Endodermal cell (in vitro differentiated cells): Measurements from ENCODE around the gene ISG20. TPM values are rescaled to one million over a fixed set of nuclear protein-coding genes. Genes with fewer than 3 reads are reported as not detected.
A peak's percentile ranks its signal among the peaks of the same experiment; 100 is the strongest.
"Not testable (repeated sequence)": the region's sequence is repeated elsewhere in the genome, so short reads cannot be mapped to it uniquely, and the experiment has no call there.

Experiments used
- DNase-seq: peaks from one replicate; pipeline ENCODE4 v3.0.0-alpha.2; 2017
- H3K27ac ChIP-seq: 2 replicates; pipeline ENCODE4 v1.5.1; 2013; ENCODE audit warnings: mild to moderate bottlenecking, low read depth, low read length, moderate library complexity
- H3K27me3 ChIP-seq: 2 replicates; pipeline ENCODE4 v1.6.1; 2013; ENCODE audit warnings: mild to moderate bottlenecking, low read length, moderate library complexity; ENCODE audit not compliant: insufficient read depth, control insufficient read depth, poor library complexity, severe bottlenecking
- H3K36me3 ChIP-seq: 2 replicates; pipeline ENCODE4 v1.7.0; 2013; ENCODE audit warnings: mild to moderate bottlenecking, low read length, moderate library complexity; ENCODE audit not compliant: control insufficient read depth, insufficient read depth
- H3K4me1 ChIP-seq: one replicate; pipeline ENCODE4 v1.7.0; 2013; ENCODE audit warnings: low read length; ENCODE audit not compliant: control insufficient read depth, insufficient read depth
- H3K4me3 ChIP-seq: 2 replicates; pipeline ENCODE4 v1.5.1; 2013; ENCODE audit warnings: mild to moderate bottlenecking, low read length, moderate library complexity
- H3K9ac ChIP-seq: 2 replicates; pipeline ENCODE4 v1.6.1; 2013; ENCODE audit warnings: mild to moderate bottlenecking, low read length, moderate library complexity; ENCODE audit not compliant: poor library complexity, severe bottlenecking; ENCODE audit errors: extremely low read depth
- H3K9me3 ChIP-seq: 2 replicates; pipeline ENCODE4 v1.6.1; 2013; ENCODE audit warnings: mild to moderate bottlenecking, low read length, moderate library complexity; ENCODE audit not compliant: control insufficient read depth
- H3K27ac Mint-ChIP-seq: 2 replicates; pipeline ENCODE4 v1.8.0; 2020; ENCODE audit warnings: mixed read lengths
- H3K27me3 Mint-ChIP-seq: 2 replicates; pipeline ENCODE4 v1.8.0; 2021; ENCODE audit warnings: mild to moderate bottlenecking, mixed read lengths; ENCODE audit not compliant: insufficient read depth
- H3K36me3 Mint-ChIP-seq: 2 replicates; pipeline ENCODE4 v1.8.0; 2020; ENCODE audit warnings: low read depth, mixed read lengths
- H3K4me1 Mint-ChIP-seq: 2 replicates; pipeline ENCODE4 v1.8.0; 2020; ENCODE audit warnings: mixed read lengths
- H3K4me3 Mint-ChIP-seq: 2 replicates; pipeline ENCODE4 v1.8.0; 2020; ENCODE audit warnings: mild to moderate bottlenecking, moderate library complexity, mixed read lengths
- H3K9me3 Mint-ChIP-seq: 2 replicates; pipeline ENCODE4 v1.8.0; 2020; ENCODE audit warnings: mild to moderate bottlenecking, mixed read lengths
- CTCF ChIP-seq: fragments of 200-600 bp; sonication (generic); conservative IDR thresholded peaks from 2 replicates; pipeline ENCODE4 v1.5.0; 2021; ENCODE audit warnings: antibody characterized with exemption, mild to moderate bottlenecking
- WGBS, 2 experiments: methylation state at CpG; one replicate each; pipeline versions ENCODE4 v1.1.5 to v1.1.7; 2013; ENCODE audit warnings: missing lambda C conversion rate in 2 of 2, mixed read lengths in 1 of 2; ENCODE audit not compliant: insufficient coverage in 1 of 2, insufficient read length in 1 of 2; 5-methylcytosine and 5-hydroxymethylcytosine counted together
- total RNA-seq, 2 donors: library from RNA; stranded (reverse); fragmentation: NEBNext Ultra II Directional in 1 of 2; extraction: Animal tissue kit (Norgen Biotek cat#: 25700) in 1 of 2; gene quantifications; 2 replicates in 1 of 2; 3 replicates in 1 of 2; pipeline ENCODE4 v1.2.1, GENCODE V29; 2021

ISG20 gene
- total RNA-seq, 2 donors from 2014 or later: 9.3 to 11.4 TPM

GRCh38 chr15:88630141-88630721, 8.6 kb upstream of the ISG20 start:
- Mint-ChIP-seq H3K27ac (peak overlapping the region; percentile 32), H3K4me1 (peaks cover 18% of the 10 kb centered on the region), H3K9me3 (no peaks in the 10 kb centered on the region), H3K27me3 (no peaks in the 10 kb centered on the region), H3K4me3 (no peak overlapping the region), H3K36me3 (peaks cover 84% of the 10 kb centered on the region)
- no peak overlapping the region for H3K4me3 ChIP-seq
- no peak for TF ChIP-seq CTCF
- no peaks in the 10 kb centered on the region for H3K27me3 ChIP-seq
- no peak overlapping the region for H3K9ac ChIP-seq
- peaks cover 9% of the 10 kb centered on the region for H3K4me1 ChIP-seq
- H3K27ac ChIP-seq: no peak overlapping the region
- DNase-seq: peak; percentile 82
- peaks cover 86% of the 10 kb centered on the region for H3K36me3 ChIP-seq
- no peaks in the 10 kb centered on the region for H3K9me3 ChIP-seq
- 92 to 97% methylated on average over 5 to 9 of the region's 9 CpGs for WGBS, 2 experiments

GRCh38 chr15:88630798-88631463, 7.9 kb upstream of the ISG20 start:
- Mint-ChIP-seq H3K9me3 (no peaks in the 10 kb centered on the region), H3K4me3 (no peak overlapping the region), H3K27me3 (no peaks in the 10 kb centered on the region), H3K36me3 (peaks cover 86% of the 10 kb centered on the region), H3K4me1 (peaks cover 18% of the 10 kb centered on the region), H3K27ac (peak overlapping the region; percentile 32)
- H3K27ac ChIP-seq: no peak overlapping the region
- peaks cover 89% of the 10 kb centered on the region for H3K36me3 ChIP-seq
- 91 to 97% methylated on average over 5 to 7 of the region's 7 CpGs for WGBS, 2 experiments
- DNase-seq: no peak
- no peak overlapping the region for H3K4me3 ChIP-seq
- H3K4me1 ChIP-seq: peaks cover 9% of the 10 kb centered on the region
- H3K9ac ChIP-seq: no peak overlapping the region
- no peaks in the 10 kb centered on the region for H3K9me3 ChIP-seq
- no peaks in the 10 kb centered on the region for H3K27me3 ChIP-seq
- no peak for TF ChIP-seq CTCF

- Histone ChIP-seq H3K9ac (no peak overlapping the region), H3K36me3 (peaks cover 88% of the 10 kb centered on the region), H3K9me3 (no peaks in the 10 kb centered on the region), H3K27ac (no peak overlapping the region), H3K4me1 (peaks cover 9% of the 10 kb centered on the region), H3K4me3 (no peak overlapping the region), H3K27me3 (no peaks in the 10 kb centered on the region)
- H3K9me3 Mint-ChIP-seq: no peaks in the 10 kb centered on the region
- 97% methylated on average over 10 to 12 of the region's 12 CpGs for WGBS, 2 experiments
- no peaks in the 10 kb centered on the region for H3K27me3 Mint-ChIP-seq
- no peak for TF ChIP-seq CTCF
- H3K4me3 Mint-ChIP-seq: no peak overlapping the region
- no peak overlapping the region for H3K27ac Mint-ChIP-seq
- no peak for DNase-seq
- peaks cover 22% of the 10 kb centered on the region for H3K4me1 Mint-ChIP-seq
- peaks cover 84% of the 10 kb centered on the region for H3K36me3 Mint-ChIP-seq
Observed at GRCh38 chr15:88631464-88632028, 7.3 kb upstream of the ISG20 start.

GRCh38 chr15:88632797-88633196, 6.0 kb upstream of the ISG20 start:
- H3K36me3 Mint-ChIP-seq: peaks cover 72% of the 10 kb centered on the region
- DNase-seq, H3K27ac Mint-ChIP-seq, H3K9ac ChIP-seq, H3K4me3 ChIP-seq, H3K9me3 ChIP-seq, H3K27me3 Mint-ChIP-seq, H3K27me3 ChIP-seq, H3K27ac ChIP-seq, H3K9me3 Mint-ChIP-seq, H3K4me3 Mint-ChIP-seq: not testable (repeated sequence)
- H3K4me1 Mint-ChIP-seq: peaks cover 24% of the 10 kb centered on the region
- 86% methylated on average over 1 to 7 of the region's 7 CpGs for WGBS, 2 experiments
- Histone ChIP-seq H3K4me1 (peaks cover 11% of the 10 kb centered on the region), H3K36me3 (peaks cover 77% of the 10 kb centered on the region)
